B cell (primary cell): ENCODE results near the gene MCCD1. TPM values are rescaled to one million over a fixed set of nuclear protein-coding genes. Genes with fewer than 3 reads are reported as not detected.

Source experiments
- ATAC-seq: fragments of 200-7000 bp; cut with Tn5 transposase; one replicate; pipeline ENCODE4 v1.10.0; 2021; ENCODE audit warnings: low read depth, mild to moderate bottlenecking, moderate number of reproducible peaks, moderate library complexity
- CTCF ChIA-PET: fragments of 350-600 bp; sonication (Branson Sonifier 250); formaldehyde crosslinking; loops from one replicate; lab custom pipeline; 2021; ENCODE audit warnings: antibody characterized with exemption, inconsistent platforms; lab: Charles Lee
- POLR2A ChIA-PET: fragments of 350-600 bp; sonication (Branson Sonifier 250); formaldehyde crosslinking; loops from one replicate; lab custom pipeline; 2021; ENCODE audit warnings: antibody characterized with exemption; lab: Charles Lee
- DNase-seq: peaks from one replicate; pipeline ENCODE4 v3.0.0; 2013
- H2AFZ ChIP-seq: 2 replicates; pipeline ENCODE4 v1.6.1; 2012; ENCODE audit warnings: mild to moderate bottlenecking, low read depth, low read length; ENCODE audit not compliant: insufficient read depth, poor library complexity, severe bottlenecking
- H3K27ac ChIP-seq, 2 donors: 1 replicate in 1 of 2; 2 replicates in 1 of 2; pipeline ENCODE4 v1.5.1; 2012 to 2013; ENCODE audit warnings: low read length in 2 of 2, mild to moderate bottlenecking in 2 of 2, moderate library complexity in 1 of 2
- H3K27me3 ChIP-seq, 4 experiments: fragments of 200-600 bp in 1 of 4; sonication (generic) in 1 of 4; replicated peaks in 1 of 4; 1 replicate in 2 of 4; 2 replicates in 2 of 4; pipeline versions ENCODE4 v1.6.1 to v1.7.0; 2013 to 2016; ENCODE audit warnings: low read length in 3 of 4, mild to moderate bottlenecking in 2 of 4, mixed read lengths in 1 of 4, moderate library complexity in 1 of 4; ENCODE audit not compliant: insufficient read depth in 4 of 4, control insufficient read depth in 3 of 4; ENCODE audit errors: control extremely low read depth in 1 of 4
- H3K36me3 ChIP-seq, 2 experiments: replicated peaks in 1 of 2; 1 replicate in 1 of 2; 2 replicates in 1 of 2; pipeline versions ENCODE4 v1.6.1 to v1.7.1; 2013; ENCODE audit warnings: low read length in 1 of 2; ENCODE audit not compliant: insufficient read depth in 2 of 2, control insufficient read depth in 1 of 2; ENCODE audit errors: control extremely low read depth in 1 of 2, extremely low read depth in 1 of 2
- H3K4me1 ChIP-seq, 2 donors: fragments of 200-600 bp in 1 of 2; sonication (generic) in 1 of 2; 1 replicate in 1 of 2; 2 replicates in 1 of 2; pipeline versions ENCODE4 v1.5.1 to v1.6.1; 2013 to 2017; ENCODE audit warnings: low read length in 2 of 2; ENCODE audit not compliant: control insufficient read depth in 2 of 2, insufficient read depth in 2 of 2
- H3K4me2 ChIP-seq: replicated peaks from 2 replicates; pipeline ENCODE3; 2012; ENCODE audit warnings: mild to moderate bottlenecking, low read depth, low read length; ENCODE audit not compliant: poor library complexity, severe bottlenecking
- H3K4me3 ChIP-seq, 5 experiments: fragments of 200-600 bp in 1 of 5; sonication (generic) in 1 of 5; 1 replicate in 3 of 5; 2 replicates in 2 of 5; pipeline versions ENCODE4 v1.5.1 to v1.7.0; 2011 to 2016; ENCODE audit warnings: low read length in 4 of 5, mild to moderate bottlenecking in 4 of 5, low read depth in 2 of 5, control low read depth in 1 of 5, moderate library complexity in 1 of 5; ENCODE audit not compliant: insufficient read depth in 1 of 5; ENCODE audit errors: control extremely low read depth in 1 of 5, extremely low read depth in 1 of 5
- H3K79me2 ChIP-seq: fragments of 200-600 bp; sonication (generic); one replicate; pipeline ENCODE4 v1.6.0; 2016; ENCODE audit warnings: low read length; ENCODE audit not compliant: control insufficient read depth, insufficient read depth
- H3K9ac ChIP-seq: fragments of 200-600 bp; sonication (generic); 2 replicates; pipeline ENCODE4 v1.6.1; 2017; ENCODE audit warnings: mild to moderate bottlenecking, low read length, moderate library complexity
- H3K9me3 ChIP-seq, 3 donors: one replicate each; pipeline versions ENCODE4 v1.6.1 to v1.7.1; 2013; ENCODE audit warnings: low read length in 2 of 3; ENCODE audit not compliant: control insufficient read depth in 2 of 3, insufficient read depth in 1 of 3; ENCODE audit errors: control extremely low read depth in 1 of 3
- H4K20me1 ChIP-seq: 2 replicates; pipeline ENCODE4 v1.6.0; 2012; ENCODE audit warnings: mild to moderate bottlenecking, low read length; ENCODE audit not compliant: insufficient read depth, control insufficient read depth, poor library complexity, severe bottlenecking
- H3K27ac Mint-ChIP-seq: one replicate; pipeline ENCODE4 v1.8.0; 2021; ENCODE audit warnings: mixed read lengths
- H3K27me3 Mint-ChIP-seq: one replicate; pipeline ENCODE4 v1.8.0; 2021; ENCODE audit warnings: mixed read lengths
- H3K4me1 Mint-ChIP-seq: one replicate; pipeline ENCODE4 v1.8.0; 2021; ENCODE audit warnings: mixed read lengths
- H3K4me3 Mint-ChIP-seq: one replicate; pipeline ENCODE4 v1.8.0; 2021; ENCODE audit warnings: mixed read lengths
- H3K9me3 Mint-ChIP-seq: one replicate; pipeline ENCODE4 v1.8.0; 2022; ENCODE audit warnings: mixed read lengths; ENCODE audit not compliant: insufficient read depth
- CTCF ChIP-seq: fragments of 200-600 bp; IDR thresholded peaks from one replicate; pipeline ENCODE4 v1.8.0; 2022; ENCODE audit warnings: antibody characterized with exemption, mild to moderate bottlenecking
- EZH2 ChIP-seq: IDR thresholded peaks from 2 replicates; pipeline ENCODE4 v1.6.1; 2012; ENCODE audit warnings: borderline replicate concordance, low read depth, mild to moderate bottlenecking, moderate library complexity, low read length; ENCODE audit not compliant: insufficient read depth, poor library complexity, severe bottlenecking
- WGBS: methylation state at CpG from one replicate; pipeline ENCODE4 v1.1.5; 2013; ENCODE audit warnings: missing lambda C conversion rate; ENCODE audit not compliant: insufficient coverage; 5-methylcytosine and 5-hydroxymethylcytosine counted together
- intact Hi-C: fragments of 100-400 bp; cut with micrococcal nuclease; formaldehyde crosslinking; loops from one replicate; pipeline ENCODE4 v1.10.0; 2022
- polyA plus RNA-seq: library from polyadenylated mRNA; depleted of rRNA; stranded (reverse); fragments of >200 nt; gene quantifications from 2 replicates; pipeline ENCODE4 v1.2.3, GENCODE V29; 2012
- total RNA-seq, 2 donors: library from RNA; stranded (reverse); fragments of 120-200 nt in 1 of 2; gene quantifications; 1 replicate in 1 of 2; 2 replicates in 1 of 2; pipeline versions ENCODE4 v1.2.3 to v1.2.4, GENCODE V29; 2013 to 2022

Gene MCCD1
- total and polyA plus RNA-seq, 2 donors (not counting 1 experiment from before 2014, with no cell fraction given) = not detected

GRCh38 chr6:31480574-31480973, 48.2 kb upstream of the MCCD1 start:
- peaks cover 0 to 3% of the 10 kb centered on the region in 2 experiments for H3K36me3 ChIP-seq
- CTCF ChIA-PET = interaction anchor here (0.7 kb wide), 1 partner anchor 394 kb away, joined by 3 read pairs; no protein-coding TSS in a partner anchor
- intact Hi-C loops = no loop called here
- 77% methylated on average over 8 of the region's 11 CpGs for WGBS
- H3K4me2 ChIP-seq = no peak overlapping the region
- Mint-ChIP-seq H3K27ac (no peak overlapping the region), H3K4me3 (no peak overlapping the region), H3K27me3 (no peaks in the 10 kb centered on the region), H3K9me3 (no peaks in the 10 kb centered on the region), H3K4me1 (peaks cover 38% of the 10 kb centered on the region)
- no peak overlapping the region for H3K9ac ChIP-seq
- no peak overlapping the region for H3K27ac ChIP-seq
- no peaks in the 10 kb centered on the region for H3K27me3 ChIP-seq
- TF ChIP-seq EZH2 (no peak), CTCF (no peak)
- no peak for ATAC-seq
- H2AFZ ChIP-seq = no peak overlapping the region
- peaks cover 19% of the 10 kb centered on the region for H4K20me1 ChIP-seq
- DNase-seq = no peak
- no peaks in the 10 kb centered on the region for H3K9me3 ChIP-seq
- POLR2A ChIA-PET = no interaction called here
- H3K4me3 ChIP-seq = no peak overlapping the region
- H3K79me2 ChIP-seq = peaks cover 30% of the 10 kb centered on the region
- H3K4me1 ChIP-seq = peaks cover 14 to 24% of the 10 kb centered on the region in 2 donors

GRCh38 chr6:31483392-31483791, 45.4 kb upstream of the MCCD1 start:
- peaks cover 15% of the 10 kb centered on the region for H4K20me1 ChIP-seq
- POLR2A ChIA-PET = no interaction called here
- peaks cover 0 to 11% of the 10 kb centered on the region in 2 donors for H3K4me1 ChIP-seq
- no peak overlapping the region for H3K4me3 ChIP-seq
- DNase-seq = no peak
- no peaks in the 10 kb centered on the region for H3K27me3 ChIP-seq
- H3K27ac ChIP-seq = no peak overlapping the region
- H3K4me2 ChIP-seq = no peak overlapping the region
- no peaks in the 10 kb centered on the region for H3K9me3 ChIP-seq
- Mint-ChIP-seq H3K4me3 (no peak overlapping the region), H3K27ac (no peak overlapping the region), H3K9me3 (no peaks in the 10 kb centered on the region), H3K4me1 (peaks cover 13% of the 10 kb centered on the region), H3K27me3 (no peaks in the 10 kb centered on the region)
- ATAC-seq = no peak
- H2AFZ ChIP-seq = no peak overlapping the region
- CTCF ChIA-PET = interaction anchor here (0.7 to 1.5 kb wide), 4 partner anchors 58 to 296 kb away, joined by 3 to 4 read pairs (median 3); partner anchors contain the start of gene AIF1
- intact Hi-C loops = no loop called here
- no peak overlapping the region for H3K9ac ChIP-seq
- H3K36me3 ChIP-seq = peaks cover 0 to 3% of the 10 kb centered on the region in 2 experiments
- peaks cover 24% of the 10 kb centered on the region for H3K79me2 ChIP-seq
- 100% methylated on average over 1 of the region's 2 CpGs for WGBS
- TF ChIP-seq CTCF (no peak), EZH2 (no peak)
